Measurements from ENCODE around the gene HOXB4.

HOXB4 gene

DNA sequence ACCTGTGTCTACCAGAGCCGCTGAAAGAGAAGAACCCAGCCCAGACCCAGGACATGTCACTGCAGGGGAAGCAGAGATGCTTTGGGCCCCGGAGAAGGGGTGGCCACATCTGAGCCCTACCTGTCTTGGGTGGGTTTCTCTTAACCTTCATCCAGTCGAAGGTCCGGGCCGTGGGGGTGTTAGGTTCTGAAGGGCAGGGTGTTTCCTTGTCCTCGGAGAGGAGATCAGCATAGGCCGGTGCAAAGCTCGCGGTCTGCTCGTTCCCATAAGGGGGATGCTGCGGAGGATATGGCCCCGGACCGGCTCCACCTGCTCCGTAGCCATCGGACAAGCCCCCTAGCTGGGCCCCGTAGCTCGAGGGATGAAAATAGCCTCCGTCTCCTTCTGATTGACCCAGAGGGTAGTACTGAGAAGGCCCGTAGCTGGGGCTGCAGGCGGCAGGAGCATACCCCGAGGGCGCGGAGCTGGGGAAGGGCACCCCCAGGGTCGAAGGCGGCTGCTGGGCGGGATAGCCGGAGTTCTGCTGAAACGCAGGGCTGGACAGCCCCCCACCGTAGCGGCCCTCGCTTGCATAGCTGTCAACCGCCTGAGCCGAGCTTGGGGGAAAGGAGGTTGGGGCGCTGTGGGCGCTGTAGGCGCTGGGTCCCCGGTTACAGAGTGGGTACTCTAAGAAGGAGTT lies 47.8 kb downstream of the HOXB4 start:
- Histone ChIP-seq H3K4me2 (ENCODE audit: low read depth, low read length) (no peak overlapping the region), H3K9me3 (replicated peaks; ENCODE audit: insufficient read depth, low read length) (no peaks in the 10 kb centered on the region), H3K4me1 (ENCODE audit: low read length) (no peaks in the 10 kb centered on the region), H4K20me1 (ENCODE audit: insufficient read depth, low read length) (no peaks in the 10 kb centered on the region), H3F3A (ENCODE audit: insufficient read depth, low read length) (no peaks in the 10 kb centered on the region), H3K27me3 (replicated peaks; ENCODE audit: insufficient read depth, low read length) (no peaks in the 10 kb centered on the region), H3K36me3 (replicated peaks; ENCODE audit: insufficient read depth, low read length) (no peaks in the 10 kb centered on the region), H2AFZ (ENCODE audit: low read length) (no peak overlapping the region), H3K4me3 (ENCODE audit: low read length) (no peak overlapping the region), H3K9me2 (replicated peaks; ENCODE audit: insufficient read depth, low read length) (no peaks in the 10 kb centered on the region), H3K79me2 (ENCODE audit: low read length) (no peaks in the 10 kb centered on the region), H3K9ac (ENCODE audit: low read length) (no peak overlapping the region), H3K27ac (ENCODE audit: low read length) (no peak overlapping the region)
- TF ChIP-seq EZH2phosphoT487 (IDR thresholded peaks at IDR 0.05; ENCODE audit: low read length) (no peak), CTCF (IDR thresholded peaks at IDR 0.05; ENCODE audit: low read length) (no peak), EZH2 (optimal IDR thresholded peaks at IDR 0.05; ENCODE audit: low read depth, low read length) (no peak)
- no peak for DNase-seq

GRCh38 chr17:48529683-48530009 lies 48.5 kb downstream of the HOXB4 start:
- Histone ChIP-seq H3K4me1 (ENCODE audit: low read length) (no peaks in the 10 kb centered on the region), H3K4me3 (ENCODE audit: low read length) (no peak overlapping the region), H3K79me2 (ENCODE audit: low read length) (no peaks in the 10 kb centered on the region), H3K9ac (ENCODE audit: low read length) (no peak overlapping the region), H3K4me2 (ENCODE audit: low read depth, low read length) (no peak overlapping the region), H3K27ac (ENCODE audit: low read length) (no peak overlapping the region), H3K27me3 (replicated peaks; ENCODE audit: insufficient read depth, low read length) (no peaks in the 10 kb centered on the region), H3K9me3 (replicated peaks; ENCODE audit: insufficient read depth, low read length) (no peaks in the 10 kb centered on the region), H3K36me3 (replicated peaks; ENCODE audit: insufficient read depth, low read length) (no peaks in the 10 kb centered on the region), H3F3A (ENCODE audit: insufficient read depth, low read length) (no peaks in the 10 kb centered on the region), H4K20me1 (ENCODE audit: insufficient read depth, low read length) (no peaks in the 10 kb centered on the region), H2AFZ (ENCODE audit: low read length) (no peak overlapping the region), H3K9me2 (replicated peaks; ENCODE audit: insufficient read depth, low read length) (no peaks in the 10 kb centered on the region)
- TF ChIP-seq CTCF (IDR thresholded peaks at IDR 0.05; ENCODE audit: low read length) (no peak), EZH2 (optimal IDR thresholded peaks at IDR 0.05; ENCODE audit: low read depth, low read length) (no peak), EZH2phosphoT487 (IDR thresholded peaks at IDR 0.05; ENCODE audit: low read length) (no peak)
- no peak for DNase-seq

DNA sequence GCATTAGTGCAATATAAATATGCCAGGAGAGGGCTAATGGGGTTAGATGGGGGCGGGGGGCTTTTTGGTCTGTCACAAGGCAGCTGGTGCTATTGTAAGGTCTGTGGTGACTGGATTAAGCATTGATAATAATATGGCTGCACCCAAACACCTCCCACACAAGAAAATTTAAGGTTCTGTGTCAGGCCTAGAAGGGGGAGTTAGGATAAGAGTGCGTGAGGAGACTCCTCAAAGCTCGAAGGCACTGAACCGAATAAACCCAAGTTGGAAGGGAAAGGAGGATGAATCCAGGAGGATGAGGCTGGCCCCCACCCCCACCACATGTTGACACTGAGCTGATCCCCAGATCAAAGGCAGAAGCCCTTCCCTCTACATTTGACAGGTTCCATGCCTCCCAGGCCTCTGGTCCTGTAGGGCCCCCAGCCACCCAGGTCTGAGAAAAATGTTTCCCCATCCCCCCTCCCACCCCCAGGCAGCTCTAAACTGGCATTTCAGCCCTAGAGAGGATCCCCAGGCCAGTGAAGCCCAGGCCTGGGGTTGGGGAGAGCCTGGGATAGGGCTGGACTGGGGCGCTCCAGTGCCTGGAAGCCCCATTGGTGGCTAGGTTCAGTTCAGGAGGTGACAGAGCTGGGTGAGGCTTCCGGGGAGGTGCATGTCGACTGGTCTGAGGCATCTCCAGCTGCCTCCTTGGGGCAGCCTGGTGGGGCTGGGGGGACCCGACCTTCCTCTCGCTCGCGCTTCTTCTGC lies 49.0 kb downstream of the HOXB4 start:
- DNase-seq = no peak
- no peak overlapping the region for H3K4me2 ChIP-seq (ENCODE audit: low read depth, low read length)

More for the DNA sequence above, 49.0 kb downstream of the HOXB4 start:
- Histone ChIP-seq H2AFZ (ENCODE audit: low read length) (no peak overlapping the region), H3F3A (ENCODE audit: insufficient read depth, low read length) (no peaks in the 10 kb centered on the region), H3K9ac (ENCODE audit: low read length) (no peak overlapping the region), H3K9me3 (replicated peaks; ENCODE audit: insufficient read depth, low read length) (no peaks in the 10 kb centered on the region), H3K9me2 (replicated peaks; ENCODE audit: insufficient read depth, low read length) (no peaks in the 10 kb centered on the region), H4K20me1 (ENCODE audit: insufficient read depth, low read length) (no peaks in the 10 kb centered on the region), H3K79me2 (ENCODE audit: low read length) (no peaks in the 10 kb centered on the region), H3K36me3 (replicated peaks; ENCODE audit: insufficient read depth, low read length) (no peaks in the 10 kb centered on the region), H3K4me1 (ENCODE audit: low read length) (no peaks in the 10 kb centered on the region), H3K27me3 (replicated peaks; ENCODE audit: insufficient read depth, low read length) (no peaks in the 10 kb centered on the region), H3K4me3 (ENCODE audit: low read length) (no peak overlapping the region), H3K27ac (ENCODE audit: low read length) (no peak overlapping the region)
- TF ChIP-seq EZH2phosphoT487 (IDR thresholded peaks at IDR 0.05; ENCODE audit: low read length) = no peak
- no peak for TF ChIP-seq EZH2 (optimal IDR thresholded peaks at IDR 0.05; ENCODE audit: low read depth, low read length)
- no peak for TF ChIP-seq CTCF (IDR thresholded peaks at IDR 0.05; ENCODE audit: low read length)

Measured in MM.1S (cell line).